Measurements from ENCODE around the gene GABBR2.

DNA sequence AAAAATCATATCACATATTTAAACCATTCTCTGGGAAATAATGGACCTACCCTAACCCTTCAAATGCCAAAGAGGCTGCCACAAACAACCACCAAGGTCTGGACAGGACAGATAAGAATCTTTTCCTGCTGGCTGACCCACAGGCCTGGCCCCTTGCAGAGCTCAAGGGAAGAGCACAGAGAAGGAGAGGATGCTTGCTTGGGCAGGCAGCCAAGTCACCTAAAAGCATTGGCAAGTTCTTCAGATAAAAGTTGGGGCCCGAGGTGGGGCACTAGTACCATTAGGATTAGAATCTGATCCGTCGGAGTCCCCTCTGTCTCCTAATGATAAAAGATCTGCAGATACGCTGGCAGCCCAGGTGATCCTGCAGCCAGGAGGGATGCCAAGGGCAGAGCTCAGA, 176.6 kb downstream of the GABBR2 start:
- TF ChIP-seq, protein P1, sequence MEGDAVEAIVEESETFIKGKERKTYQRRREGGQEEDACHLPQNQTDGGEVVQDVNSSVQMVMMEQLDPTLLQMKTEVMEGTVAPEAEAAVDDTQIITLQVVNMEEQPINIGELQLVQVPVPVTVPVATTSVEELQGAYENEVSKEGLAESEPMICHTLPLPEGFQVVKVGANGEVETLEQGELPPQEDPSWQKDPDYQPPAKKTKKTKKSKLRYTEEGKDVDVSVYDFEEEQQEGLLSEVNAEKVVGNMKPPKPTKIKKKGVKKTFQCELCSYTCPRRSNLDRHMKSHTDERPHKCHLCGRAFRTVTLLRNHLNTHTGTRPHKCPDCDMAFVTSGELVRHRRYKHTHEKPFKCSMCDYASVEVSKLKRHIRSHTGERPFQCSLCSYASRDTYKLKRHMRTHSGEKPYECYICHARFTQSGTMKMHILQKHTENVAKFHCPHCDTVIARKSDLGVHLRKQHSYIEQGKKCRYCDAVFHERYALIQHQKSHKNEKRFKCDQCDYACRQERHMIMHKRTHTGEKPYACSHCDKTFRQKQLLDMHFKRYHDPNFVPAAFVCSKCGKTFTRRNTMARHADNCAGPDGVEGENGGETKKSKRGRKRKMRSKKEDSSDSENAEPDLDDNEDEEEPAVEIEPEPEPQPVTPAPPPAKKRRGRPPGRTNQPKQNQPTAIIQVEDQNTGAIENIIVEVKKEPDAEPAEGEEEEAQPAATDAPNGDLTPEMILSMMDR (conservative IDR thresholded peaks at IDR 0.05): no peak
- no peak for TF ChIP-seq EZH2 (IDR thresholded peaks at IDR 0.05; ENCODE audit: low read depth)
